GM23338 (cell line): ENCODE data around the gene ENTPD8. TPM values are rescaled to one million over a fixed set of nuclear protein-coding genes. Genes with fewer than 3 reads are reported as not detected.

ENCODE experiments used
- ATAC-seq: fragments of 200-7000 bp; cut with Tn5 transposase; 3 replicates; pipeline ENCODE4 v1.9.1; 2020
- DNase-seq: peaks from one replicate; pipeline ENCODE4 v3.0.0-alpha.2; 2015; ENCODE audit warnings: low spot score
- H2AFZ ChIP-seq: fragments of 200-600 bp; sonication (generic); 2 replicates; pipeline ENCODE4 v1.8.0; 2016; ENCODE audit warnings: antibody characterized with exemption, mild to moderate bottlenecking, moderate library complexity
- H3F3A ChIP-seq: fragments of 200-600 bp; sonication (generic); replicated peaks from 2 replicates; pipeline ENCODE4 v1.8.0; 2017; ENCODE audit warnings: antibody characterized with exemption, mixed run types, low read depth
- H3K27ac ChIP-seq: fragments of 200-600 bp; sonication (generic); 2 replicates; pipeline ENCODE4 v1.6.1; 2016; ENCODE audit warnings: low read depth
- H3K27me3 ChIP-seq: fragments of 200-600 bp; sonication (generic); 2 replicates; pipeline ENCODE4 v1.8.0; 2016; ENCODE audit warnings: mild to moderate bottlenecking, mixed run types, moderate library complexity; ENCODE audit not compliant: insufficient read depth
- H3K36me3 ChIP-seq: fragments of 200-600 bp; sonication (generic); 2 replicates; pipeline ENCODE4 v1.8.0; 2016; ENCODE audit warnings: mild to moderate bottlenecking; ENCODE audit not compliant: insufficient read depth
- H3K4me1 ChIP-seq: fragments of 200-600 bp; sonication (generic); 2 replicates; pipeline ENCODE4 v1.8.0; 2016; ENCODE audit warnings: mild to moderate bottlenecking, moderate library complexity; ENCODE audit not compliant: insufficient read depth
- H3K4me2 ChIP-seq: fragments of 200-600 bp; sonication (generic); 2 replicates; pipeline ENCODE4 v1.7.1; 2017; ENCODE audit warnings: mixed run types
- H3K4me3 ChIP-seq: fragments of 200-600 bp; sonication (generic); 2 replicates; pipeline ENCODE4 v1.6.1; 2016; ENCODE audit warnings: mixed run types
- H3K79me2 ChIP-seq: fragments of 200-600 bp; sonication (generic); replicated peaks from 2 replicates; pipeline ENCODE4 v1.8.0; 2017; ENCODE audit warnings: mild to moderate bottlenecking; ENCODE audit not compliant: insufficient read depth
- H3K9me2 ChIP-seq: fragments of 200-600 bp; sonication (generic); 2 replicates; pipeline ENCODE4 v1.8.0; 2017; ENCODE audit not compliant: insufficient read depth
- H4K20me1 ChIP-seq: fragments of 200-600 bp; sonication (generic); replicated peaks from 2 replicates; pipeline ENCODE4 v1.8.0; 2017; ENCODE audit warnings: mild to moderate bottlenecking; ENCODE audit not compliant: insufficient read depth
- H3K27ac Mint-ChIP-seq: 2 replicates; pipeline ENCODE4 v1.8.0; 2020; ENCODE audit warnings: inconsistent platforms, mild to moderate bottlenecking, moderate library complexity, mixed read lengths
- H3K27me3 Mint-ChIP-seq: 3 replicates; pipeline ENCODE4 v1.8.0; 2022; ENCODE audit warnings: low read depth, mild to moderate bottlenecking, moderate library complexity, mixed read lengths, inconsistent platforms; ENCODE audit not compliant: insufficient read depth, poor library complexity
- H3K36me3 Mint-ChIP-seq: 3 replicates; pipeline ENCODE4 v1.8.0; 2021; ENCODE audit warnings: low read depth, mild to moderate bottlenecking, inconsistent platforms, moderate library complexity, mixed read lengths
- H3K4me1 Mint-ChIP-seq: 3 replicates; pipeline ENCODE4 v1.8.0; 2020; ENCODE audit warnings: mild to moderate bottlenecking, inconsistent platforms, mixed read lengths
- H3K4me3 Mint-ChIP-seq: 3 replicates; pipeline ENCODE4 v1.8.0; 2021; ENCODE audit warnings: moderate library complexity, mild to moderate bottlenecking, inconsistent platforms, mixed read lengths
- H3K9me3 Mint-ChIP-seq: 3 replicates; pipeline ENCODE4 v1.8.0; 2020; ENCODE audit warnings: moderate library complexity, mild to moderate bottlenecking, inconsistent platforms, mixed read lengths
- CREB1 ChIP-seq: fragments of 250-450 bp; sonication (Bioruptor Pico); IDR thresholded peaks from 2 replicates; pipeline ENCODE4 v1.5.0; 2020; ENCODE audit warnings: low read depth, mild to moderate bottlenecking, moderate library complexity
- CTCF ChIP-seq, 2 experiments: fragments of 200-600 bp in 1 of 2; sonication (generic) in 1 of 2; conservative IDR thresholded peaks; 2 replicates each; pipeline versions ENCODE4 v1.5.1 to v1.6.1; 2016 to 2017; ENCODE audit warnings: antibody characterized with exemption in 2 of 2, low read depth in 2 of 2, mild to moderate bottlenecking in 2 of 2, moderate library complexity in 1 of 2
- ETS1 ChIP-seq: IDR thresholded peaks from 2 replicates; pipeline ENCODE4 v1.6.1; 2016; ENCODE audit warnings: antibody characterized with exemption
- EZH2 ChIP-seq: fragments of 200-600 bp; sonication (generic); IDR thresholded peaks from one replicate; pipeline ENCODE4 v1.8.0; 2017; ENCODE audit warnings: antibody characterized with exemption, mild to moderate bottlenecking, low read depth; ENCODE audit not compliant: unreplicated experiment
- EZH2phosphoT487 ChIP-seq: fragments of 200-600 bp; sonication (generic); IDR thresholded peaks from one replicate; pipeline ENCODE4 v1.8.1; 2018; ENCODE audit warnings: antibody characterized with exemption; ENCODE audit not compliant: unreplicated experiment
- JUNB ChIP-seq: IDR thresholded peaks from one replicate; pipeline ENCODE4 v1.6.1; 2016; ENCODE audit warnings: antibody characterized with exemption; ENCODE audit not compliant: unreplicated experiment
- NANOG ChIP-seq: IDR thresholded peaks from 2 replicates; pipeline ENCODE4 v1.6.1; 2016; ENCODE audit warnings: antibody characterized with exemption, borderline replicate concordance
- POLR2AphosphoS5 ChIP-seq: IDR thresholded peaks from 2 replicates; pipeline ENCODE4 v1.6.1; 2016; ENCODE audit warnings: antibody characterized with exemption, low read depth
- STAT1 ChIP-seq: IDR thresholded peaks from one replicate; pipeline ENCODE4 v1.6.1; 2016; ENCODE audit warnings: antibody characterized with exemption; ENCODE audit not compliant: unreplicated experiment
- ZNF114 ChIP-seq: fragments of 250-450 bp; sonication (Bioruptor Pico); IDR thresholded peaks from 2 replicates; pipeline ENCODE4 v1.5.0; 2020; ENCODE audit warnings: mild to moderate bottlenecking, moderate library complexity
- ZNF331 ChIP-seq: fragments of 250-450 bp; sonication (Bioruptor Pico); IDR thresholded peaks from 2 replicates; pipeline ENCODE4 v1.5.0; 2020; ENCODE audit warnings: low read depth, mild to moderate bottlenecking, moderate library complexity
- ZNF462 ChIP-seq: fragments of 250-450 bp; sonication (Bioruptor Pico); IDR thresholded peaks from 2 replicates; pipeline ENCODE4 v1.5.0; 2020; ENCODE audit warnings: mild to moderate bottlenecking, moderate library complexity
- polyA plus RNA-seq: library from polyadenylated mRNA; unstranded; fragments of >200 nt; fragmentation: Nextera tagmentation; extraction: Ambion mirVana; gene quantifications from 2 replicates; pipeline ENCODE4 v1.2.1, GENCODE V29; 2016
- total RNA-seq: library from RNA; depleted of rRNA; stranded (reverse); fragments of >200 nt; shearing (Covaris generic); gene quantifications from 2 replicates; pipeline ENCODE4 v1.2.3, GENCODE V29; 2014

The ENTPD8 gene
- total and polyA plus RNA-seq, 2 experiments from 2014 or later: 0.42 to 0.89 TPM

GRCh38 chr9:137455359-137455991 lies 14.3 kb upstream of the ENTPD8 start:
- Histone ChIP-seq H4K20me1 (no peaks in the 10 kb centered on the region; the same call in 1 of the 2 replicates), H3F3A (0 out of 2 replicates have a peak, but pooled peaks cover 3% of the 10 kb centered on the region), H3K9me2 (no peaks in the 10 kb centered on the region), H3K79me2 (no peaks in the 10 kb centered on the region), H3K4me1 (peaks cover 6% of the 10 kb centered on the region; the same call in 1 of the 2 replicates), H2AFZ (no peak overlapping the region), H3K36me3 (peaks cover 6% of the 10 kb centered on the region; the same call in 1 of the 2 replicates), H3K27ac (no peak overlapping the region), H3K4me2 (no peak overlapping the region), H3K4me3 (no peak overlapping the region), H3K27me3 (no peaks in the 10 kb centered on the region)
- peaks cover 3% of the 10 kb centered on the region; the same call in 1 of the 3 replicates for H3K36me3 Mint-ChIP-seq
- peaks cover 6% of the 10 kb centered on the region for H3K27me3 Mint-ChIP-seq
- no peak overlapping the region for H3K4me3 Mint-ChIP-seq
- no peak for TF ChIP-seq ZNF462
- no peak for TF ChIP-seq JUNB
- TF ChIP-seq EZH2: no peak
- TF ChIP-seq ETS1: no peak
- no peak for TF ChIP-seq NANOG
- no peak for TF ChIP-seq EZH2phosphoT487
- no peak for TF ChIP-seq ZNF114
- no peak for TF ChIP-seq ZNF331 (CRISPR knock-in tag)
- TF ChIP-seq POLR2AphosphoS5: no peak
- TF ChIP-seq STAT1: no peak
- TF ChIP-seq CREB1 (CRISPR knock-in tag): no peak
- TF ChIP-seq CTCF (conservative IDR thresholded peaks at IDR 0.05; ENCODE audit: low read depth in 2 of 2): no peak
- ATAC-seq (no peak), DNase-seq (no peak)
- H3K9me3 Mint-ChIP-seq: no peaks in the 10 kb centered on the region
- peaks cover 8% of the 10 kb centered on the region; the same call in 2 of the 3 replicates for H3K4me1 Mint-ChIP-seq
- H3K27ac Mint-ChIP-seq: no peak overlapping the region
